WERI-Rb-1 (cell line): ENCODE data around the gene IGSF8.
A peak's percentile ranks its signal among the peaks of the same experiment; 100 is the strongest.

Experiments
- DNase-seq: peaks from one replicate; pipeline ENCODE4 v3.0.0-alpha.2; 2020
- H3K27ac ChIP-seq: fragments of 250-450 bp; sonication (Bioruptor Pico); 2 replicates; pipeline ENCODE4 v1.5.1; 2020; ENCODE audit warnings: mild to moderate bottlenecking, moderate library complexity
- H3K27me3 ChIP-seq: fragments of 250-450 bp; sonication (Bioruptor Pico); 2 replicates; pipeline ENCODE4 v1.5.1; 2021; ENCODE audit warnings: mild to moderate bottlenecking, low read depth, moderate library complexity; ENCODE audit not compliant: insufficient read depth, severe bottlenecking
- H3K36me3 ChIP-seq: fragments of 250-450 bp; sonication (Bioruptor Pico); 2 replicates; pipeline ENCODE4 v1.5.1; 2020; ENCODE audit warnings: mild to moderate bottlenecking, moderate library complexity
- H3K4me3 ChIP-seq: 2 replicates; pipeline ENCODE4 v1.5.1; 2011; ENCODE audit warnings: low read depth, mild to moderate bottlenecking, control low read depth, low read length
- H3K9me3 ChIP-seq: fragments of 250-450 bp; sonication (Bioruptor Pico); 2 replicates; pipeline ENCODE4 v1.5.1; 2021; ENCODE audit warnings: mild to moderate bottlenecking, moderate library complexity; ENCODE audit not compliant: severe bottlenecking
- CTCF ChIP-seq: IDR thresholded peaks from 2 replicates; pipeline ENCODE4 v1.5.1; 2011; ENCODE audit warnings: low read depth, mild to moderate bottlenecking, control low read depth, inconsistent platforms, low read length

Gene IGSF8

GRCh38 chr1:160070243-160071163 lies 27.9 kb downstream of the IGSF8 start:
- Histone ChIP-seq H3K4me3 (peak overlapping the region; percentile 77), H3K27me3 (peaks cover 23% of the 10 kb centered on the region), H3K9me3 (peaks cover 4% of the 10 kb centered on the region), H3K36me3 (no peaks in the 10 kb centered on the region), H3K27ac (no peak overlapping the region)
- TF ChIP-seq CTCF: no peak
- DNase-seq: peak; percentile 96

GRCh38 chr1:160069460-160070231 lies 28.8 kb downstream of the IGSF8 start, which contains the start of gene KCNJ10:
KCNJ10 (minus strand) TSS chr1:160070160; CDS start chr1:160042532, 27,628 bp downstream.
- peak within 1 kb of the TSS; percentile 77 for H3K4me3 ChIP-seq
- peaks cover 19% of the 10 kb centered on the region for H3K27me3 ChIP-seq
- H3K36me3 ChIP-seq: no peaks in the 10 kb centered on the region
- no peak within 1 kb of the TSS for H3K27ac ChIP-seq
- DNase-seq: peak; percentile 42
- peaks cover 4% of the 10 kb centered on the region for H3K9me3 ChIP-seq
- TF ChIP-seq CTCF: no peak

- TF ChIP-seq CTCF: no peak
- DNase-seq: no peak
- no peak overlapping the region for H3K4me3 ChIP-seq
- peaks cover 19% of the 10 kb centered on the region for H3K27me3 ChIP-seq
- no peak overlapping the region for H3K27ac ChIP-seq
- H3K9me3 ChIP-seq: peaks cover under 1% of the 10 kb centered on the region
- no peaks in the 10 kb centered on the region for H3K36me3 ChIP-seq
Observed at GRCh38 chr1:160068225-160068624, 30.2 kb downstream of the IGSF8 start.

GRCh38 chr1:160066829-160067745 lies 31.3 kb downstream of the IGSF8 start:
- peaks cover 18% of the 10 kb centered on the region for H3K27me3 ChIP-seq
- DNase-seq: no peak

More at GRCh38 chr1:160066829-160067745, 31.3 kb downstream of the IGSF8 start:
- Histone ChIP-seq H3K4me3 (no peak overlapping the region), H3K27ac (no peak overlapping the region), H3K9me3 (no peaks in the 10 kb centered on the region), H3K36me3 (no peaks in the 10 kb centered on the region)
- TF ChIP-seq CTCF: no peak
